Stimulated activated CD8-positive, alpha-beta memory T cell treated with anti-CD3 and anti-CD28 coated beads, Interleukin-7, amount 100 ng/mL, for 1 hour (primary cell): ENCODE measurements around the gene SPINK1.
"Not testable (repeated sequence)": the region's sequence is repeated elsewhere in the genome, so short reads cannot be mapped to it uniquely, and the experiment has no call there.

Source experiments
- DNase-seq, 2 donors: peaks; one replicate each; pipeline ENCODE4 v3.0.0-alpha.2; 2020; ENCODE audit warnings: low read depth in 2 of 2

The SPINK1 gene, protein sequence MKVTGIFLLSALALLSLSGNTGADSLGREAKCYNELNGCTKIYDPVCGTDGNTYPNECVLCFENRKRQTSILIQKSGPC

DNA sequence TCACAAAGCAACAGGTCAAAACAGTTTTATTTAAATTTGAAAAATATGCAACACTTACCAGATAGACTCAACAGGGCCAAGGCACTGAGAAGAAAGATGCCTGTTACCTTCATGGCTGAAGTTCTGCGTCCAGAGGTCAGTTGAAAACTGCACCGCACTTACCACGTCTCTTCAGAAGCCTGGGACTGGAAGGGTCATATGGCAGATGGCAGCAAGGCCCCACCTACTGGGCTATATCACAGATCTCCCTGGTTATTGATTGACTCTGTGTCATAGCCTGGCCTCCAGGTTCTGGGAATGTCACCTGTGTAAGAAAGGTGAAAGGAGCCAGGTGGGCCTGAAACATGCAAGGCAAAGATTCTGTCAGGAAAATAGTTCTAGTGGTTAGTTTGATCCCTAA lies at the start of gene SPINK1:
Gene SPINK1 (minus strand): TSS at position 207 of the 400 bp plus-strand sequence. CDS start 94 bp downstream, at position 113.
- DNase-seq = no peak

GRCh38 chr5:147880487-147880886 lies 49.0 kb upstream of the SPINK1 start:
- no peak for DNase-seq

DNA sequence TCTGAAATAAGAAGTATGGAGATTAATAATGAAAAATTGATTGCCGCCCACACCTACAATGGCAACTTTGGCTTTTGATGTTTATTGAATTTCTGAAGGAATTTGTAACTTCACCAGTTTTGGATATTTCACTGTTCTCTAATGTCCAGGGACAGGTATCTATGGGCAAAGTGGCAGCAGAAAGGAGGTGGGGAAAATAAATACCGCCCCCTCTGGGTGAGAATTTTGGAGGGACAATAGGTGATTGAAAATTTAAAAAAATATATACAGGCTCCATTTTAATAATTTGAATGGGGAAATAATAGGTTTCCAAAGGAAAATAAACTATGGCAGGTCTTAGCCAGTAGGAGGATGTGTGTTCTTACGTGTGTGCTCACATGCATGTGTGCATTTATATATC lies 48.3 kb upstream of the SPINK1 start:
- DNase-seq = no peak

DNA sequence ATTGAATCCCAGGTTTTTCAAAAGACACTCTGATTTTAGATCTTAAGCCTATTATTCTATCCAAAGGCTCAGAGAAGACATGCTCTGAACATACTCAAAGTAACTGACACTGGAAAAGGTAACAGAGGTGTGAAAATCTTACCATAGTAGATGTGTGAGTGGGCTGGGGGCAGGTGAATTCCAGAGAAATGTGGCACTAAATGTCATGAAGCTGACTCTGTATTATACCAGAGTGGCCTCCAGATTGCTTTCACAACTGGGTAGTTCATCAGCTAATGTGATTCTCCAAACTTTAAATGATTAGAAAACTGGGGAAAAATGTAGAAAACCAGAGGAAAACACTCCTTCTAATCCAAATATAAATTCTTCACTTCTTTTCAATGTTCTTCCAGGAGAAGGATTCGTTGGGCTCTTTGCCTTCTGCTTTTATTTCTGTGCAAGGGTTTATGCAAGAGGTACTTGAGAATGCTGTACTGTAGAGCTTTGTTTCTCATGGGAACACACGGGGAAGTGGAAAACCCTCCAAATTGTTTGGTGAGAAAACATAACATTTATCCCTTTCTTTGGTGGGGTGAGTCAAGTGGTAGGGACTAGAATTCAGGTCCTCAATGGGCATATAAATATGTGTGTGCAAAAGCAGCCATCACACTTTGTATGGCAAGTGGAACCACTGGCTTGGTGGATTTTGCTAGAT lies 46.7 kb upstream of the SPINK1 start, which contains the start of gene SCGB3A2:
Gene SCGB3A2 (plus strand): TSS at position 646 of the 694 bp plus-strand sequence. CDS start 93 bp downstream, outside the sequence.
- DNase-seq = no peak

DNA sequence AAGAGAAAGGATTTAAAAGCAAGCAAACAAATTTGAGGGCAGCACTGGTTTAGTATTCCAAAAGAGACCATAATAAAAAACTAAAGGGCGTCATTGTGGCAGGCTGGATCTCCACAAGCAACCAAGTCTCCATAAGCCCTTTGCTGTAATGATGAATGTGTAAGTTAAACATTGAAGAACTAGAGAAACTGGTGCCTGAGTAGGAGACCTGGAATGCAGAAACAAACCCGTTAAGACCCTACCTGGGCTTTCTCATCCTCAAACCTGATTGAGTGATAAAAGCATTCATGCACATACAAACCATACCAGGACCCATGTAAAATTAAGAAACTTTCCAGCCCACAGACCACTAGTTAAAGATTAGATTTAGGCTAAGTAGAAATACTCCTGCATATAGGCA lies 45.2 kb upstream of the SPINK1 start:
- DNase-seq = no peak

GRCh38 chr5:147876141-147876540 lies 44.7 kb upstream of the SPINK1 start:
- DNase-seq = no peak

DNA sequence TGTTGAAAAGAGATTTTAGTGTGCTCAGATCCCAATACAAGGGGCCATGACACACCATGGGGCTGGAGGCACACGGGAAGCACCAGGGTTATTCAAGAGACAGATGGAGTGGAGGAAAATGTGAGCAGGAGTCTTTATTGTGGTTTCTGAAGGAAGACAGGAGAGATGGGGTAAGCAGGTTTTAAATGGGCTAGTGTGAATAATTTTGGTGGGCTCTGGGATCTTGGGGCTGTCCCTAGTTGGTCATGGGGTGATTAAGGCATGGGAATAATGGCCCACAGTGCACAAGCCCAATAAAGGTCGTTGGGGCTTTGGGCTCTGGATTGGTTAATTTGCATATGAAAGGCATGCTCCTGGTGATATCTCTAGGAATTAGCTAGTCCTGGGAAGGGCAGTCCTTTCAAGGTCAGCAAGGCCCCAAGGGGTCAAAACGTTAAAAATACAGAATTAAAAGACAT lies 43.5 kb upstream of the SPINK1 start:
- DNase-seq = no peak

DNA sequence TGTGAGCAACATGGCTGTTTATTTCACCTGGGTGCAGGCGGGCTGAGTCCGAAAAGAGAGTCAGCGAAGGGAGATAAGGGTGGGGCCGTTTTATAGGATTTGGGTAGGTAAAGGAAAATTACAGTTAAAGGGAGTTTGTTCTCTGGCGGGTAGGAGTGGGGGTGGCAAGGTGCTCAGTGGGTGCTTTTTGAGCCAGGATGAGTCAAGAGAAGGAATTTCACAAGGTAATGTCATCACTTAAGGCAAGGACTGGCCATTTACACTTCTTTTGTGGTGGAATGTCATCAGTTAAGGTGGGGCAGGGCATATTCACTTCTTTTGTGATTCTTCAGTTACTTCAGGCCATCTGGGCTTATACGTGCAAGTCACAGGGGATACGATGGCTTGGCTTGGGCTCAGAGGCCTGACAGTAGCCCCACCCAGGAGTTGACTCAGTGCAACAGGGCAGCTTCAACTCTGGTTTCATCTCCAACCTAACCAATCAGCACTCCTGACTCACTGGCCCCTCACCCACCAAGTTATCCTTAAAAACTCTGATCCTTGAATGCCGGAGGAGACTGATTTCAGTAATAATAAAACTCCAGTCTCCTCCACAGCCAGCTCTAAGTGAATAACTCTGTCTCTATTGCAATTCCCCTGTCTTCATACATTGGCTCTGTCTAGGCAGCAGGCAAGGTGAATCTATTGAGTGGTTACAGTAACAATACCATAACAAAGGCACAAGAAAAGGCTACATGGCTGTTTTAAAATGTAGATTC lies 42.8 kb upstream of the SPINK1 start:
- DNase-seq = not testable (repeated sequence)

- not testable (repeated sequence) for DNase-seq
These were observed 41.4 kb upstream of the SPINK1 start for GRCh38 chr5:147872744-147873435.

DNA sequence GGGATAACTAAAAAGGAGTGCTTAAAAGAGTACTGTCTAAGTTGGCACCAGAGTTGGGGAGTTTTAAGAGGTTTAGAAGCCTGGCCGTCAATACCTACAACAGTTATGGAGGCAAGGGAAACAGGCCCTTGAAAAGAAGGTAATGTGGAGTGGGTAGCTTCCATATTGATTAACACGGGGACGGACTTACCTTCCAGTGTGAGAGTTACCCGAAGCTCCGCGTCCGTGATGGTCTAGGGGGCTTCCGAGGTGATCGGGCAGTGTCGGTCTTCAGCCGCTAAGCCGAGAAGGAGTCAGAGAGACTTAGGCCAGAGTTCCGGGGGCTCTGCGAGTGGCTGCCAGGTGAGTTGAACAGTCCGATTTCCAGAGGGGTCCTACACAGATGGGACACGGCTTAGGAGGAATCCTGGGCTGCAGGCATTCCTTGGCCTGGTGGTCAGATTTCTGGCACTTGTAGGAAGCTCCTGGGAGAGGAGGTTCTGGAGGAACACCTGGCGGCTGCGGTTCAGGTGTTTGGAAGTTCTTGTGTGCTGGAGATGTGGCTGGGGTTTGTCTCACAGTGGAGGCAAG lies 40.6 kb upstream of the SPINK1 start:
- DNase-seq = not testable (repeated sequence)

DNA sequence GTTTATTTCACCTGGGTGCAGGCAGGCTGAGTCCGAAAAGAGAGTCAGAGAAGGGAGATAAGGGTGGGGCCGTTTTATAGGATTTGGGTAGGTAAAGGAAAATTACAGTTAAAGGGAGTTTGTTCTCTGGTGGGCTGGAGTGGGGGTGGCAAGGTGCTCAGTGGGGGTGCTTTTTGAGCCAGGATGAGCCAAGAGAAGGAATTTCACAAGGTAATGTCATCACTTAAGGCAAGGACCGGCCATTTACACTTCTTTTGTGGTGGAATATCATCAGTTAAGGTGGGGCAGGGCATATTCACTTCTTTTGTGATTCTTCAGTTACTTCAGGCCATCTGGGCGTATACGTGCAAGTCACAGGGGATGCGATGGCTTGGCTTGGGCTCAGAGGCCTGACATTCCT lies 38.4 kb upstream of the SPINK1 start:
- DNase-seq = not testable (repeated sequence)

DNA sequence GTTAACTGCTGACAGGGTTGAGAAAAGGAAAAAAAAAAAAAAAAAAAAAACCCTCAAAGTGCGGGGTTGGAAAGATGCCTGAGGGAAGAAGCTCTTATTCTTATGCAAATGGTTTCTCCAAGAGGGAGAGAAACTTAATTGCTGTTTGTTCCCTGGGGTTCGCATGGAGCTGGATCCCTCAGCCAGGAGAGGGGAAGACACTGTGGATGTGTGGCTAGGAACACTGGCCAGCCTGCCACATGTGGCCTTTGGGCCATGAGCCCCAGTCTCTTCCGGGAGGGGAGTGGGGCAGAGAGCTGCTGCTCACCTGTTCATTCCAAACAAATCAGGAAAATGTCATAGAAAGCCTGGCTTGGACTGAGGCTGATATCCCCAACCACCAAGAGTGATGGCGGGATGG lies 37.6 kb upstream of the SPINK1 start:
- no peak for DNase-seq

GRCh38 chr5:147863454-147864158 lies 32.1 kb upstream of the SPINK1 start:
- no peak for DNase-seq

DNA sequence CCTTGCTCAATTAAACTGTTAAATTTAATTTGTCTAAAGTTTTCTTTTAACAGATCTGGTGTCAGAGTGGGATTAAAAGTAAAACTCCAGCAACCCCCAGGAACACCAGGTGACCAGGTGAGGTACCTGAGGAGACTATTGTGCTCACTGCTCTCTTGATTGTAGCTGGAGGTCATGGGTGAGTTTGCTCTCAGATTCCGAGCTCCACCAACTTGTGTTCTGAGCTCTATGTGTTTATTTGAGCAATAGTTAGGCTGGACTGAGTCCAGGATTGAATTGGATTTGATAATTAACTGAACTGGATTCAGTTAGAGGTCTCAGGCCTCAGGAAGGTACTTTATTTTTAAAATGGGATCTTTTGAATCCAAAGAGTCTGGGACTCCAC lies 29.2 kb upstream of the SPINK1 start:
- no peak for DNase-seq

DNA sequence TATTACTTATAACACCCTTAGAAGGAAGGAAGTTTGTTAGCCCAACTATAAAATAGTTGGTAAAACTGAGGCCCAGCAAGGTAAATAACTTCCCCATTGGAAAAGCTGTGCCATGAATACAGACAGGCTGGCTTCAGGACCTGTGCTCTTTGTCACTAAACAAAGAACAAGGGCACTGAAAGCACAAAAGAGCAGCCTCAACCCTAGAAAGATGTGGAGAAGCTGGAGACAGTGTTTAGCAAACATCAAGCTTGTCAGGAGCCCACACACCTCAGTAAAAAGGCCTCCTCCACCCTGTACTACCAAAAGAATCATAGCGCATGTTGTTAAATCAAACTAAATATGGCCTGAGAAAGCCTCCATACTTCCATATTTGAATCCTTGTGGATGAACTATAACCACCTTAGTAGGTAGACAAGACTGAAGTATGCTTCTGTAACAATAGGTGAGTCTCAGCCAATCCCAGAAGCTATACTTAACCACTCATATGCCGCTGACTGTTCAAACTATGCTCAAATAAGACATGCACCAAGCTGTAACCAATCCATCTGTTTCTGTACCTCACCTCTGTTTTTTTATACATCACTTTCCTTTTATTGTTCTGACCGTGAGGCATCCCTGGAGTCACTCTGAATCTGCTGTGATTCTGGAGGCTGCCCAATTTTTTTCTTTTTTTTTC lies 28.6 kb upstream of the SPINK1 start:
- no peak for DNase-seq

GRCh38 chr5:147858565-147858964 lies 27.1 kb upstream of the SPINK1 start:
- no peak for DNase-seq

DNA sequence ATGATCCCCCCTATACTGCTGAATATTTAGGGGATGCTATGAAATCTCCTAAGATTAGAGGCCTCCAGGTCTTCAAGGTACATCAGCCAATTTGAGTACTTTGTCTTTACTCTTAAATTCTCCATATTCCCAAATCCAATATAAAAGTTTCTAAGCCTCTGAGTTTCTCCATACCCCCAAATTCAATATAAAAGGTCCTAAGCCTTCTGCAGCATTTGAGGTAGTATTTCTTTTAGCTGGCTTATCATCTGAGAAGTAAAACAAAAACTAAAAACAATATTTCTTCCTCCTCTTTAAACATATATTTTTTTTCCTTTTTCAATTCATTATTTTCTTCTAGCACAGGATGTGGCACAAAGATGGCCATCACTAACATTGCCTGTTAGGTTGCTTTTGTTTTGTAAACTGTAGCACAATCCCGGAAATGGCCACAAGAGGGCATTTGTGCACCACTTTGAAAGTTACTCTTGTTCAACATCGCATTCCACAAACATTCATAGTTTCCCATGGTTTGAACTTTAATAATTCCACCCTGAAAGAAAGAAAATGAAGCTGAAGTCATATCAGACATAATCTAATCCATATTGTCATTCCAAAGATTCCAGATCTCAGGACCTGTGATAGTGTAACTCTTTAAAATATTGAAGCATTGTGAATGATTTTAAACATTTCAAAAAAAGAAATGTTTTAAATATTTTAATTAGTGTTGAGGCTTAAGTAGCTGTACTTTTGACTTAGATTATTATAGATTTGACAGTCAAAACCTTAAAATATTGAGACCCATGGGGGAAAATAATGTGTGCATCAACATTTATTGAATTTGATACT lies 26.0 kb upstream of the SPINK1 start:
- DNase-seq = peak; percentile 0 to 19

GRCh38 chr5:147856801-147857200 lies 25.3 kb upstream of the SPINK1 start:
- no peak for DNase-seq

DNA sequence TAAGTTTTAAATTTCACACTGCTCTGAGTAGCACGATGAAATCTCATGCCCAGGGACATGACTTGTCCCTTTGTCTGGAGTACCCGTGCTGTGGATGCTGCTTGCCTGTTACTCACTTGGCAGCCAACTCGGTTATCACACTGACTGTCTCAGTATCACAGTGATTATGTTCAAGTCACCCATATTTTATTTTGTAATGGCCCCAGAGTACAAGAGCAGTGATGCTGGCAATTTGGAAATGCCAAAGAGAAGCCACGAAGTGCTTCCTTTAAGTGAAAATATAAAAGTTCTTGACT lies 24.3 kb upstream of the SPINK1 start:
- DNase-seq = no peak
